Smooth muscle cell (in vitro differentiated cells): ENCODE results near the gene PAN3. TPM values are rescaled to one million over a fixed set of nuclear protein-coding genes. Genes with fewer than 3 reads are reported as not detected.

Experiments
- DNase-seq: peaks from one replicate; lab custom pipeline; 2025; ENCODE audit not compliant: unreplicated experiment; lab: John Stamatoyannopoulos, UW
- H2AFZ ChIP-seq: fragments of 200-600 bp; sonication (generic); 2 replicates; pipeline ENCODE4 v1.6.0; 2016; ENCODE audit warnings: antibody characterized with exemption, low read depth, mild to moderate bottlenecking
- H3F3A ChIP-seq: fragments of 200-600 bp; sonication (generic); 2 replicates; pipeline ENCODE4 v1.6.0; 2017; ENCODE audit warnings: antibody characterized with exemption, low read depth
- H3K27ac ChIP-seq: fragments of 200-600 bp; sonication (generic); 2 replicates; pipeline ENCODE4 v1.5.1; 2016; ENCODE audit warnings: low read depth, mild to moderate bottlenecking
- H3K27me3 ChIP-seq: fragments of 200-600 bp; sonication (generic); 2 replicates; pipeline ENCODE4 v1.6.1; 2016; ENCODE audit warnings: low read depth, mild to moderate bottlenecking
- H3K36me3 ChIP-seq: fragments of 200-600 bp; sonication (generic); 2 replicates; pipeline ENCODE4 v1.5.1; 2016; ENCODE audit warnings: low read depth
- H3K4me1 ChIP-seq: fragments of 200-600 bp; sonication (generic); 2 replicates; pipeline ENCODE4 v1.5.1; 2016; ENCODE audit warnings: low read depth
- H3K4me2 ChIP-seq: fragments of 200-600 bp; sonication (generic); 2 replicates; pipeline ENCODE4 v1.6.0; 2016; ENCODE audit warnings: mild to moderate bottlenecking
- H3K4me3 ChIP-seq: fragments of 200-600 bp; sonication (generic); 2 replicates; pipeline ENCODE4 v1.5.1; 2016; ENCODE audit warnings: mild to moderate bottlenecking
- H3K79me2 ChIP-seq: fragments of 200-600 bp; sonication (generic); 2 replicates; pipeline ENCODE4 v1.6.0; 2016; ENCODE audit warnings: low read depth, mild to moderate bottlenecking
- H3K9ac ChIP-seq: fragments of 200-600 bp; sonication (generic); 2 replicates; pipeline ENCODE4 v1.6.0; 2016; ENCODE audit warnings: low read depth
- H3K9me3 ChIP-seq: fragments of 200-600 bp; sonication (generic); replicated peaks from 2 replicates; pipeline ENCODE4 v1.5.1; 2016; ENCODE audit warnings: low read depth
- H4K20me1 ChIP-seq: fragments of 200-600 bp; sonication (generic); 2 replicates; pipeline ENCODE4 v1.6.0; 2016; ENCODE audit warnings: low read depth
- WGBS: methylation state at CpG from one replicate; pipeline ENCODE4 v1.1.7; 2016; ENCODE audit warnings: low lambda C conversion rate; 5-methylcytosine and 5-hydroxymethylcytosine counted together
- polyA plus RNA-seq: library from polyadenylated mRNA; unstranded; fragments of >200 nt; fragmentation: Nextera tagmentation; extraction: Ambion mirVana; gene quantifications from 2 replicates; pipeline ENCODE4 v1.2.1, GENCODE V29; 2016
- total RNA-seq: library from RNA; depleted of rRNA; stranded (reverse); fragments of >200 nt; gene quantifications from 2 replicates; pipeline ENCODE4 v1.2.3, GENCODE V29; 2014
- TF ChIP-seq, protein P1 (sequence below): fragments of 200-600 bp; sonication (generic); IDR thresholded peaks from 2 replicates; pipeline ENCODE4 v1.5.1; 2017; ENCODE audit warnings: borderline replicate concordance, mild to moderate bottlenecking, antibody characterized with exemption; ENCODE audit not compliant: insufficient read depth, poor library complexity, severe bottlenecking

PAN3 gene
- total and polyA plus RNA-seq, 2 experiments from 2014 or later: 2.9 to 28.2 TPM

DNA sequence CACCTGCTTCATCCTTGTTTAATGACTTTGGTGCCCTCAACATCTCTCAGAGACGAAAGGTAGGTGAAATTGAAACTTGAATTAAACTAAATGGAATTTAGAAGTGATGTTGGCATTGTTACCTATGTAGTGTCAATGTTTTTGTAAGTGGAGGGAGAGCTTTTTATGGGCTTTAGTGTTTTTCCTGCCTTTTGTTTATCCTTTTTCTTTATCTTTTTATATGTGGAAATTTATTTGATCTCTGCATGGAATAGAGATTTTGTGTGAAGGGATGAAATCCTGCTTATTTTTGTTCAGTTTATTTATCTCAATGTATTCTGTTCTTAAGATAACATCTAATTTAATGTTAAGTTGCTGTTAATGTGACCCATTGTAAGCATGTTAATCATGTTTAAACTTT, 39.5 kb downstream of the PAN3 start:
- no peak for DNase-seq
- H3K4me2 ChIP-seq: no peak overlapping the region
- H3K4me1 ChIP-seq: peaks cover 8% of the 10 kb centered on the region
- peaks cover 44% of the 10 kb centered on the region for H4K20me1 ChIP-seq
- H3K4me3 ChIP-seq: no peak overlapping the region
- H3F3A ChIP-seq: no peaks in the 10 kb centered on the region
- H3K36me3 ChIP-seq: no peaks in the 10 kb centered on the region
- 94% methylated on average over 1 of the region's 1 CpG for WGBS
- TF ChIP-seq, protein P1, sequence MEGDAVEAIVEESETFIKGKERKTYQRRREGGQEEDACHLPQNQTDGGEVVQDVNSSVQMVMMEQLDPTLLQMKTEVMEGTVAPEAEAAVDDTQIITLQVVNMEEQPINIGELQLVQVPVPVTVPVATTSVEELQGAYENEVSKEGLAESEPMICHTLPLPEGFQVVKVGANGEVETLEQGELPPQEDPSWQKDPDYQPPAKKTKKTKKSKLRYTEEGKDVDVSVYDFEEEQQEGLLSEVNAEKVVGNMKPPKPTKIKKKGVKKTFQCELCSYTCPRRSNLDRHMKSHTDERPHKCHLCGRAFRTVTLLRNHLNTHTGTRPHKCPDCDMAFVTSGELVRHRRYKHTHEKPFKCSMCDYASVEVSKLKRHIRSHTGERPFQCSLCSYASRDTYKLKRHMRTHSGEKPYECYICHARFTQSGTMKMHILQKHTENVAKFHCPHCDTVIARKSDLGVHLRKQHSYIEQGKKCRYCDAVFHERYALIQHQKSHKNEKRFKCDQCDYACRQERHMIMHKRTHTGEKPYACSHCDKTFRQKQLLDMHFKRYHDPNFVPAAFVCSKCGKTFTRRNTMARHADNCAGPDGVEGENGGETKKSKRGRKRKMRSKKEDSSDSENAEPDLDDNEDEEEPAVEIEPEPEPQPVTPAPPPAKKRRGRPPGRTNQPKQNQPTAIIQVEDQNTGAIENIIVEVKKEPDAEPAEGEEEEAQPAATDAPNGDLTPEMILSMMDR: no peak
- H3K27me3 ChIP-seq: no peaks in the 10 kb centered on the region
- no peaks in the 10 kb centered on the region for H3K9me3 ChIP-seq
- peaks cover 49% of the 10 kb centered on the region for H3K79me2 ChIP-seq
- no peak overlapping the region for H3K27ac ChIP-seq
- H2AFZ ChIP-seq: no peak overlapping the region
- H3K9ac ChIP-seq: no peak overlapping the region

DNA sequence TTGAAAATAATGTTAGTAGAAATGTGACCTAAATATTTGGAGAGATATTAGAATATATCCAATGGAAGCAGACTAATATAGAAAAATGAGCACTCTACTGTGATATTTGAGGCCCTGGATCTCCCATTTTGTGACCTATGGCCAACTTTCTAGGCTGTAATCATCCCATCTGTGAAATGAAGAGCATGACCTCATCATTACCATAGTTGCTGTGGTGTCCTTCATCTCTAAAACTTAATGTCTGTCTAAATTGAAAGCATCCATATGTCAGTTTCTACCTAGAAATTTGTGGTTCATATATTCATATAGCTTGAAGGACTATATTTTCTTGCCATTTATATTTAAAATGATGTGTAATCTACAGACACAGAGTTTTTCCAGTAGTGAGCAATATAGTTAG, 41.6 kb downstream of the PAN3 start:
- Histone ChIP-seq H3K36me3 (no peaks in the 10 kb centered on the region), H3F3A (no peaks in the 10 kb centered on the region), H4K20me1 (peaks cover 27% of the 10 kb centered on the region), H3K4me3 (no peak overlapping the region), H2AFZ (no peak overlapping the region), H3K4me2 (no peak overlapping the region), H3K79me2 (peaks cover 37% of the 10 kb centered on the region), H3K27me3 (no peaks in the 10 kb centered on the region), H3K9me3 (no peaks in the 10 kb centered on the region), H3K9ac (no peak overlapping the region), H3K27ac (peak overlapping the region; percentile 3), H3K4me1 (peaks cover 6% of the 10 kb centered on the region)
- DNase-seq: no peak
- TF ChIP-seq, protein P1: no peak

GRCh38 chr13:28181413-28181812, 43.1 kb downstream of the PAN3 start:
- 66% methylated on average over 2 of the region's 2 CpGs for WGBS

GRCh38 chr13:28185256-28185655, 46.9 kb downstream of the PAN3 start:
- no peaks in the 10 kb centered on the region for H3F3A ChIP-seq
- WGBS: 90% methylated on average over 2 of the region's 2 CpGs
- no peak overlapping the region for H2AFZ ChIP-seq
- H3K9me3 ChIP-seq: no peaks in the 10 kb centered on the region
- H3K4me2 ChIP-seq: no peak overlapping the region
- no peak overlapping the region for H3K4me3 ChIP-seq
- H3K36me3 ChIP-seq: no peaks in the 10 kb centered on the region
- H3K9ac ChIP-seq: no peak overlapping the region
- TF ChIP-seq, protein P1: no peak
- peaks cover 41% of the 10 kb centered on the region for H4K20me1 ChIP-seq
- H3K27ac ChIP-seq: no peak overlapping the region
- no peak for DNase-seq
- H3K27me3 ChIP-seq: no peaks in the 10 kb centered on the region
- peaks cover 25% of the 10 kb centered on the region for H3K79me2 ChIP-seq
- peaks cover 6% of the 10 kb centered on the region for H3K4me1 ChIP-seq

More at GRCh38 chr13:28181413-28181812, 43.1 kb downstream of the PAN3 start:
- TF ChIP-seq, protein P1: no peak
- Histone ChIP-seq H3K4me2 (no peak overlapping the region), H3K9ac (peak overlapping the region; percentile 24), H3K27me3 (no peaks in the 10 kb centered on the region), H3K36me3 (no peaks in the 10 kb centered on the region), H2AFZ (no peak overlapping the region), H3K4me3 (no peak overlapping the region), H3K27ac (peak overlapping the region; percentile 78), H3K9me3 (no peaks in the 10 kb centered on the region), H3F3A (no peaks in the 10 kb centered on the region), H3K79me2 (peaks cover 36% of the 10 kb centered on the region), H4K20me1 (peaks cover 28% of the 10 kb centered on the region), H3K4me1 (peaks cover 6% of the 10 kb centered on the region)
- no peak for DNase-seq
